GM18867 (cell line): ENCODE measurements around the gene APOBEC3H.

ENCODE experiments used
- ATAC-seq: cut with Tn5 transposase; IDR thresholded peaks from one replicate; pipeline ENCODE4 v1.9.1; 2021; ENCODE audit warnings: mild to moderate bottlenecking, moderate library complexity; ENCODE audit not compliant: unreplicated experiment

Gene APOBEC3H

DNA sequence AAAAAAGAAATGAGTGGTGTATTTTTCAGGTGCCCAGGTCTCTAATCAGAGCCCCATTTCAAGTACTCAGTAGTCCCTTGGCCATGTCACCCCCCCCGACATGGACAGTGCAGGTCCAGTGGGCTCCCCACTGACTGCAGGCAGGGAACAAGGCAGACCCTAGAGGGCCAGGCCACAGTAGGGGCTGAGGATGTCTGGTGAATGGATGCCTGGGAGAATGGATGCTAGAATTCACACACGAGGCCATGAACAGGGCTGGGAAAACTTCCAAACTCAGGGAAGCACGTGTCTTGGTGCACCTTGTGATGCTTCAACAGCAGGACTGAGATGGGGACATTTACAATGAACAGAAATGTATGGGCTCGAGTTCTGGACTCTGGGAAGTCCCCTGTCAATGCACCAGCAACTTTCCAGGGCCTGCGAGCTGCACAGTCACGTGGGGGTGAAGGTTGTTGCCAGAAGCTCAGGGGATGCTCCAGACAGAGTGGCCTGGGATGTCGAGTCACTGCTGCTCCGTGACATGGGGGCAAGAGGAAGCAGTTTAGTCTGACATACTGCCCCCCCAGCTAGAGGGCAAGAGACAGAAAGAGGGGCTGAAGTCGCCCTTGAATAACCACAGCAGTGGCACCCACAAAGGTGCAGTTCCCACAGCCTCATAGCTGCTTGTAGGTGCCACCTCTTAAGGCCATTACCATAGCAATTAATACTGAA lies 16.8 kb upstream of the APOBEC3H start:
- ATAC-seq = no peak

- ATAC-seq = no peak
Observed at GRCh38 chr22:39081016-39081415, 16.0 kb upstream of the APOBEC3H start.

- ATAC-seq = no peak
Observed at GRCh38 chr22:39081598-39081997, 15.4 kb upstream of the APOBEC3H start.

GRCh38 chr22:39083212-39084165 lies 13.6 kb upstream of the APOBEC3H start:
- ATAC-seq = no peak

DNA sequence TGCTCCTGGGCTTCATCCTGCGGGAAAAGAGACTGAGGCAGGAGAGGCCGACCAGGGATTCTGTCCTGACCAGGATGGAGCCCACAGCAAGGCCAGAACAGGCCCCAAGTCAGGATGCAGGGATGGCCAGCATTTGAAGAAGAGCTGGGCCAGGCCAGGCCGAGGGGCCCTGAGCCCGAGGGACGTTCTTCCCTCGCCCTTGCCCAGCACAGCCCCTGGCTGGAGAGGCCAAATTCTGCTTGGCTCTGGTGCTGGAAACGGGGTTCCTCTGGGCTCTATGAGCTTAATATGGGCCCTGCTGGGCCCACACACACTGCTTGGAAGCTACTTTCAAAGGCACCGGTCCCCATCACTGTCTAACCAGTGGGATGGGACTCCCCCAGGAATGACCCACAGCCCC lies 12.4 kb upstream of the APOBEC3H start:
- no peak for ATAC-seq

GRCh38 chr22:39087098-39087497 lies 9.9 kb upstream of the APOBEC3H start:
- no peak for ATAC-seq

DNA sequence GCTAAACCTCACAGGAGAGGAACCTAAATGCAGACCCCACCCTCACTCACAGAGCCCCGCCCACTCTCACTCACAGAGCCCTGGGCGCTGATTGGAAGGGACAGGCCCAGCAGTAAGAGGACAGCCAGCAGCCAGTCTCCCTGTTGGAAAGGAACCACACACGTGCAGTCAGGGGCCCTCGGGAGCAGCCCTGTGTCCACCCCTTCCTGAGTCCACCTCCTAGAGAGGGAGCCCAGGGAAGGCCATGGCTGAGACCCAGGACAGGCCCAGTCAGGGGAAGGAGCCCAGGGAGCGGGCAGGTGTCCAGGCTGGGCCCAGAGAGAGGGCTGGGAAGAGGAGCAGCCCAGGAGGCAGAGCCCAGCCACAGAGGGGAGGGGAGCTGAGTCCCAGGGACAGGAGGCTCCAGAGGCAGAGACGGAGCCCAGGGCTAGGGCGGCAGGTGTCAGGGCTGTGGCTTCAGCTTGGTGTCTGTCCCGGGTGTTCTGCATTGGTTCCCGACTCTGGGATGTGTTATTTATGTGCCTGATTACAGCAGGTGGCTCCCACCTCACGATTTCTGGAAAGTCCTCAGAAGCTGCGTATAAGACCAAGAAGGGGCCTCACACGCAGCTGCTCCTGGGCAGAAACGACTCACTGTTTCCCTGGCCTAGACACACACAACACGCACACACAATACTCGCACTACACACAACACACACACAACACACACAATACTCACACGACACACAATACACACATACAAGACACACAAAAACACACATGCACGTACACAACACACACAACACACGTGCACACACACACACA lies 9.0 kb upstream of the APOBEC3H start:
- ATAC-seq = no peak

DNA sequence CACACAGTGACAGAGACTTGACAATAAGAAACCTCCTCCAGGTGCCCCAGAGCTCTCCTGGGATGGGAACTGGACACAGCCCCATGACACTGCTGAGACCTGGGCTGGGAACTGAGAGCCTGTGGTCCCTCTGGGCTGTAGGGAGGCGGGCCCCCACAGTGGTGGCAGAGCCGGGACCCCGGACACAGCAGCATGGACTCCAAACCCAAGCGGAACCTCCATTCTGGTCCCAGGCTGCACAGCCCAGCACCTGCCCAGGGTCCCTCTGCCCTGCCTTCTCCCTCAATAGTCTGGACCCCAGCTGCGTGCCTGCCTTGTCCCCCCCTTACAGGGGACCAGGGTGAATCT lies 8.4 kb upstream of the APOBEC3H start:
- no peak for ATAC-seq

DNA sequence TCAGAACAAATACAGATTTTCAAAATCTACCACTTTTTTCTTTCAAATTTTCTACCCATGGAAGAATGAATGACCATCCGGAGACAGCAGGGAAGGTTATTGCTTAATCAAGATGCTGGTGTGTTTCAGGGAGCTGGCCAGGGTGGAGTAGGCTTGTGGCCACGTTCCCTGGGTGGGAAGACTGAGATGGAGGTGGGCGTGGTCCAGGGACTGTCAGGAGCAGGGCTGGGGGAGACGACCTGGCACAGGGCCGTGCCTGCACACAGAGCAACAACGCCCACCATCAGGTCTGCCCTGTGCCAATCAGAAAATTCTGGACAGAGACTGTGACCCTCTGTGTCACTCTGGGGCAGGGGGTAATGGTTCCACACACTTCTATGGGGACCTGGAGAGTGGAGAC lies 7.1 kb upstream of the APOBEC3H start:
- no peak for ATAC-seq

DNA sequence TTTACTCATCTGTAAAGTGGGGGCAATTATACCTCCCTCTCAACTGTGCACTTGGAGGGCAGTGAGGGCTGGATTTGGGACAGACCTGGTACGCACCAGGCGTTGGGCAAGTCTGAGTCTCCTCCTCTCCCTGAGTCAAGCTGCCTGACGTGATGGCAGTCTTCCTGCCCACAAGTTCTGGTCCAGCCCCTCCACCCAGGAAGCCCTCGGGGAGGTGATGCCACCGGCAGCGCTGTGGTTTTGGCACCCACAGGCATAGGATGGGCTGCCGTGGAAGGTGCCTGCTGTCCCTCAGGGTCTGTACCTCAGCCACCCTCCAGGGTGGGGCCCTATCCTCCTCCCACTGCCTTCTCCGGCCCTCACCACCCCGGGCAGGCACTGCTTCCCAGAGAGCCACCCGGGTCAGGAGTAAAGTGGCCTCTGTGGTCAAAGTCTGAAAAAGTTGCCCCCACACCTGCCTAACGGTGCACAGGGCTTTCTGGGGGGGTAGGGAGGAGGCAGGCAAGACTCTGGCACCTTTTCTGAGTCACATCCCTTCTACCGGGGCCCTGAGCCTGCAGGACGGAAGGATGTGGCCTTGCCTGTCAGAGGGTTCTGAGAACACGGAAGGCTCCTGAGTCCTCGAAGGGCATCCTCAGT lies 6.5 kb upstream of the APOBEC3H start:
- ATAC-seq = no peak

DNA sequence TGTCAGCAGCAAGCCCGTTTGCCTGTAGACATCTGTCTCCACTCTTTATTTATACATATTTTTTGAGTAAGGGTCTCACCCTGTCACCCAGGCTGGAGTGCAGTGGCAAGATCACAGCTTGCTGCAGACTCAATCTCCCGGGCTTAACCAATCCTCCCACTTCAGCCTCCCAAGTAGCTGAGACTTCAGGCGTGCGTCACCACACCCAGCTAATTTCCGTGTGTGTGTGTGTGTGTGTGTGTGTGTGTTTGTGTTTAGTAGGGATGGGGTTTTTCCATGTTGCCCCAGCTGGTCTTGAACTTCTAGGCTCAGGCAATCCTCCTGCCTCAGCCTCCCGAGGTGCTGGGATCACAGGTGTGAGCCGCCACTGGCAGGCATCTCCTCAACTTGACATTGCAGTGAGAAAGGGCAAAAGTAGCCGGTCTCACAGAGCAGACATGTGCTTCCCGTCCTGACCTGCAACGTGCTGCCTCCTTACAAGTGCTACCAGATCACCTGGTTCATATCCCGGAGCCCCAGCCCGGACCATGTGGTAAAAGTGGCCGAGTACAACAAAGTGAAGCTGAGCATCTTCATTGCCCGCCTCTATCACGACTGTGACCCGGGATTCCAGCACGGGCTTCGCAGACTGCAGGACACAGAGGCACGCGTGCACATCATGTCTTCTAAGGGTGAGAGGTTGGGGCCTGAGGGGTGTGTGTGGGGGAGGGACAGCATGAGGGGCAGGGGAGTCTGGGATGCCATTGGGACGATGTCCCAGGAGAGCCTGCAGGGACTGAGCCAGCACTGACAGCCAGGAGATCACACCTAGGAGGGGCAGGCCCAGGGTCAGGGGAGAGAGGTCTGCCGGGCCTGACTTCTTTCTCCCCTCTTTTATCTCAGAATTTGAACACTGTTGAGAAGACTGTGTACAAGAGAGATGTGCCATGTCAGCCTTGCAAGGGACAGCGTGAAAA lies 5.6 kb upstream of the APOBEC3H start:
- no peak for ATAC-seq

- no peak for ATAC-seq
Observed at GRCh38 chr22:39092111-39092862, 4.8 kb upstream of the APOBEC3H start.

GRCh38 chr22:39094717-39095389 lies 2.2 kb upstream of the APOBEC3H start:
- no peak for ATAC-seq

DNA sequence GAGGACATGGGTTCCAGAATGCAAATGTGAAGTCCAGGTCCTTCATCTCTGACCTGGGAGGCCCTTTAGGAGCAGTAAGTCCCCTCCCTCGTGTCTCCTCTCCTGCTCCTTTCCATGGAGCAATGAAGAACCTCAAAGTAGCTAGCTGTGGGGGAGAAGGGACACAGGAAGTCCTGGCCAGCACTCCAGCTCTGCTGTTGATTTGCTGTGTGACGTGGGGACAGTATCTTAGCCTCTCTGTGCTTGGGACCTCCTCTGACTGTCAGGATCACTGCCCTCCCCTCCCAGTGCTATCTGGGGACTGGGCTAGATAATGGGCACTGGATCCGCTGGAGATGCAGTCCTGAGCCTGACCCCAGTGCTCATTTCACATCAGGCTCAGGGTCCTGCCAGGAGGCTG lies 1.1 kb upstream of the APOBEC3H start:
- ATAC-seq = no peak

GRCh38 chr22:39098026-39098425 lies 982 bp downstream of the APOBEC3H start:
- no peak for ATAC-seq

DNA sequence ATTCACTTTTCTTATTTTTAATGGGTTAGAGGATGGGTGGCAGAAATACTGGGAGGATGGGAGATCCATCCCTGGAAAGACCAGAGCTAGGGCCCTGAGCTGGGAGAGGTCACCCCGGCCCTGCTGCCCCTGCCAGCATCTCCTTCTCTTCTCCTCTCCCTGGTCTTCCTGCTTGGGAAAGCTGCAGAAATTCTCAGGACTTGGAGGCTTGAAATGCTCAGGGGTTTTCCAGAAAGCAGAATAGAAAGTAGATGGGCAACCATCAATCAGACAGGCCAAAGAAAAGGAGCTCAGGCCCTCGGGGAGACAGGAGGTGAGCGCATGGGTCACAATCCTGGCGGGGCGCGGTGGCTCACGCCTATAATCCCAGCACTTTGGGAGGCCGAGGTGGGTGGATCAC lies 1.5 kb downstream of the APOBEC3H start:
- ATAC-seq = no peak

DNA sequence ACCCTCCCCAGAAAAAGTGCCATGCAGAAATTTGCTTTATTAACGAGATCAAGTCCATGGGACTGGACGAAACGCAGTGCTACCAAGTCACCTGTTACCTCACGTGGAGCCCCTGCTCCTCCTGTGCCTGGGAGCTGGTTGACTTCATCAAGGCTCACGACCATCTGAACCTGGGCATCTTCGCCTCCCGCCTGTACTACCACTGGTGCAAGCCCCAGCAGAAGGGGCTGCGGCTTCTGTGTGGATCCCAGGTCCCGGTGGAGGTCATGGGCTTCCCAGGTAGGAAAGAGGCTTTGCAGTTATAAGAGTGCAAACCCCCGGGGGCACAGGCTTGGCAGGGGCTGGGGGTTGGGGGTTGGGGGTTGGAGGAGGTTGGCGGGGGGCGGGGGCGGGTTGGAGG lies 4.2 kb downstream of the APOBEC3H start:
- no peak for ATAC-seq

DNA sequence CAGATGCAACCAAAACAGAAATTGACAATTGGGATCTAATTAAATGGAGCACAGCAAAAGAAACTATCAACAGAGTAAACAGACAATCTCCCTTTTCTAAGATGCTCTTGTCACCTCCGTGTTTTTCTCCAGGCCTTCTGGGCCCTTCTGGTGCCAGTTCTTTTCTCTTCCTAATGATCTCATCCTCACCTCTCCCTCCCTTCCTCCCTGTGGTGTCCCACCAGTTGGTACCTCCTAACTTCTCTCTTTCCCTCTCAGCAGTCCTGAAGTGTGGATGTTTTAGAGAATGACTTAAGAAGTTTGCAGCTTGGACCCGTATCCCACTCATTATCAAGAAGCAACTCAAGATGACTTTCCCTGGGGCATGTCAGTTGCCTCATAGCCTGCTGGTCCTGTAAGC lies 6.4 kb downstream of the APOBEC3H start:
- no peak for ATAC-seq

- no peak for ATAC-seq
Observed at GRCh38 chr22:39106326-39106725, 9.3 kb downstream of the APOBEC3H start.
